ENCODE data around the gene TCERG1L.
"Not testable (repeated sequence)": the region's sequence is repeated elsewhere in the genome, so short reads cannot be mapped to it uniquely, and the experiment has no call there.

Gene TCERG1L

GRCh38 chr10:131110241-131110783, 201.2 kb downstream of the TCERG1L start:
- TF ChIP-seq CTCF (IDR thresholded peaks at IDR 0.05; ENCODE audit: insufficient read depth, low read length, poor library complexity, severe bottlenecking), result no peak

GRCh38 chr10:131109726-131110125, 201.8 kb downstream of the TCERG1L start:
- Histone ChIP-seq H3K36me3 (ENCODE audit: control insufficient read depth, insufficient read depth, low read length) (no peaks in the 10 kb centered on the region), H3K27me3 (replicated peaks; ENCODE audit: control insufficient read depth, insufficient read depth, low read length) (no peaks in the 10 kb centered on the region), H3K4me3 (replicated peaks; ENCODE audit: low read depth, low read length) (no peak overlapping the region)
- no peak for DNase-seq (ENCODE audit: extremely low read depth, insufficient read length)
- TF ChIP-seq CTCF (IDR thresholded peaks at IDR 0.05; ENCODE audit: insufficient read depth, low read length, poor library complexity, severe bottlenecking), result no peak

More at GRCh38 chr10:131110241-131110783, 201.2 kb downstream of the TCERG1L start:
- DNase-seq (ENCODE audit: extremely low read depth, insufficient read length), result no peak
- Histone ChIP-seq H3K4me3 (replicated peaks; ENCODE audit: low read depth, low read length) (no peak overlapping the region), H3K27me3 (replicated peaks; ENCODE audit: control insufficient read depth, insufficient read depth, low read length) (no peaks in the 10 kb centered on the region), H3K36me3 (ENCODE audit: control insufficient read depth, insufficient read depth, low read length) (no peaks in the 10 kb centered on the region)

DNA sequence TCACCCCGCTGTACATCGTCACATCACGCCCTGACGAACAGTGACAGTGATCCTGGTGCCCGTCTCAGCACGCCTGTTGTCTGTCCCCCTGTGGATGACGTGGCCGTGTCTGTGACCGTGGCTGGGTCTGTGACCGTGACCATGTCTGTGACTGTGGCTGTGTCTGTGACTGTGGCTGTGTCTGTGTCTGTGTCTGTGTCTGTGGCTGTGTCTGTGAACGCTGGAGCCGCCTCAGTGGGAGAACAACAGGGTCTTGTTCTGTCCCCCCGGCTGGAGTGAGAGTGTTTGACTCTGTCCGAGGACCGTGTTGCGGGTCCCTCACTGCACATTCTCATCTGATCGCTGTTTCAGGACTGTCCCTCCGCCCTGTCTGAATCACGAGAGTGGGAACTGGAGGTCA, 202.2 kb downstream of the TCERG1L start:
- no peaks in the 10 kb centered on the region for H3K27me3 ChIP-seq (replicated peaks; ENCODE audit: control insufficient read depth, insufficient read depth, low read length)
- no peak for DNase-seq (ENCODE audit: extremely low read depth, insufficient read length)
- no peak for TF ChIP-seq CTCF (IDR thresholded peaks at IDR 0.05; ENCODE audit: insufficient read depth, low read length, poor library complexity, severe bottlenecking)
- no peaks in the 10 kb centered on the region for H3K36me3 ChIP-seq (ENCODE audit: control insufficient read depth, insufficient read depth, low read length)
- no peak overlapping the region for H3K4me3 ChIP-seq (replicated peaks; ENCODE audit: low read depth, low read length)

DNA sequence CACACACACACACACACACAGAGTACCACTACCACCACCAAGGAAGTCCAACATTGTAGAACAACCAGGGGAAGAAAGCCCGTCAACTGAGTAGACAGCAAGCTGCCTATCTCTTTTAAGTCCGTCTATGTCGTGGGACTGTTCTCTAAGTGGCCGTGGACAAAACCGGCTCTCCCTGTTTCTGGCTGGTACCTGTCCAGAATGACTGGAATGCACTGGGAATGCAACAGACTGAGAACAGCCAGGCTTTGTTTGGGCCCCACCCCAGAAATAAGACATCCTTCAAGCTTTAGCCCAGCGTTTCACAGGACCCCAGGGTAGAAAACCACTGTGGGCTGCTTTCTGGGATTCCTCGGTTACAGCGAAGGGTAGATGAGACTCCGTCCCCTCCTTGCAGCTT, 203.6 kb downstream of the TCERG1L start:
- DNase-seq (ENCODE audit: extremely low read depth, insufficient read length), result no peak
- no peaks in the 10 kb centered on the region for H3K27me3 ChIP-seq (replicated peaks; ENCODE audit: control insufficient read depth, insufficient read depth, low read length)
- H3K4me3 ChIP-seq (replicated peaks; ENCODE audit: low read depth, low read length), result no peak overlapping the region
- TF ChIP-seq CTCF (IDR thresholded peaks at IDR 0.05; ENCODE audit: insufficient read depth, low read length, poor library complexity, severe bottlenecking), result no peak
- H3K36me3 ChIP-seq (ENCODE audit: control insufficient read depth, insufficient read depth, low read length), result no peaks in the 10 kb centered on the region

DNA sequence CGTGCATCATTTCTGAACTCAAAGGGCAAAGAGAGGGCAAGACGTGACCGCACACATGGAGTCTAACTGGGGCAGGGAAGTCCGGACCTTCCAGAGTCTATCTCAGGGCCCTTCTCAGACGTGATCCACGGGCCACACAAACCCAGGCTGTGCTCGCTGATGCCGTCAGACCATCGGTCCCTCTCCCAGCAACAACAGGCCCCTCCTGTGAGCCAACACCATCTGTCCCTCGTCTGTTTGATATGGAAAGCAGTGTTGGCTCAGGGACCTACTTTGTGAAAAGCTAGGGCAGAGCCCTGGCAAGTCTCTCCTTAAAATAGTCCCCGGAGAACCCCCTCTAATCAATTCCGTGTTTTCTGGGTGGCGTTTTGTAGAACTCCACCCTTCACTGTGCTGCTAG, 208.8 kb downstream of the TCERG1L start:
- H3K27me3 ChIP-seq (replicated peaks; ENCODE audit: control insufficient read depth, insufficient read depth, low read length), result no peaks in the 10 kb centered on the region
- DNase-seq (ENCODE audit: extremely low read depth, insufficient read length), result no peak
- H3K36me3 ChIP-seq (ENCODE audit: control insufficient read depth, insufficient read depth, low read length), result no peaks in the 10 kb centered on the region
- TF ChIP-seq CTCF (IDR thresholded peaks at IDR 0.05; ENCODE audit: insufficient read depth, low read length, poor library complexity, severe bottlenecking), result no peak
- no peak overlapping the region for H3K4me3 ChIP-seq (replicated peaks; ENCODE audit: low read depth, low read length)

- no peak overlapping the region for H3K4me3 ChIP-seq (replicated peaks; ENCODE audit: low read depth, low read length)
- no peaks in the 10 kb centered on the region for H3K36me3 ChIP-seq (ENCODE audit: control insufficient read depth, insufficient read depth, low read length)
- no peaks in the 10 kb centered on the region for H3K27me3 ChIP-seq (replicated peaks; ENCODE audit: control insufficient read depth, insufficient read depth, low read length)
- no peak for TF ChIP-seq CTCF (IDR thresholded peaks at IDR 0.05; ENCODE audit: insufficient read depth, low read length, poor library complexity, severe bottlenecking)
- no peak for DNase-seq (ENCODE audit: extremely low read depth, insufficient read length)
Measured at GRCh38 chr10:131102147-131102546, 209.4 kb downstream of the TCERG1L start.

DNA sequence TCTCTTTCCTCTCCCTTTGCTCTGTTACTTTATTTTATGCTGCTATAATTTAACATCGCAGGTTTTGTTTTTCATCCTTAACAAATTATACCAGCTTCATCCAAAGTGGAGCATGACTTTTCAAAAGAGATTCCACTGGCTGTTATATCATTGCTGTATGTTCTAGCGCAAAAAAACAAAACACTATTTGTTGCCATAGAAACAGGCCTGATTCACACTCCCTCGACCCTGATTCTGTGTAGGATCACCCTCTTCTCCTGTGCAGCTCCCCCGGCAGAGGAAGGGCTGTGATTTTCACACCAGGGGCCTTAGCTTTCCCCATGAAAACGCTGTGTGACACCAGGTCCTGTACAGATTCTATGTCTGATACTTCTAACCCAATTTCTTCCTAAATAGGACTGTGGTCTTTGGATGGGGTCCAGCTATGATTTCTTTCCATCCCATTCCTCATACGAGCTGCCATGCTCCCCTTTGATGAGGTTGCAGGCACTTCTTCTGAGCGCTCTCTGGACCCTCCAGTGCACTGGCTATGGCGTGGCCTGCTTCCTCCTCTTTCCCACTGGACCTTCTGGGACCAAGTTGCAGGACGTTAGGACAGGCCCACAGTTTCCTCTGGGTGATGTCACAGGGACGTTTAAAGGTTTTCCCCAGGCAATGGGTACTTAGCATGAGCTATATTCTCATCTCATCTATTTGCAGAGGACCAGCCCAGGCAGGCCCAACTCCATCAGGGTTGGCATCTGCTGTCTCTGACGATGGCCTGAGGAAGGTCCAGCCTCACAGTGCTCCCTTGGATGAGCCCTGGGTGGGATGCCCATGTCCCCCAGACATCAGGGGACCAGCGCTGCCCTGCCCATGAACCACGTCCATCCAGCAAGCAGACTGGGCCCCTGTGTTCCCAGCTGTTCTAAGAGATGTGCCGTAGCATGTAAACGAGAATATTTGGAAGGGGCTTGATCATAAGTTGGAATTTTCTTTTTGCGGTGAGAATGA, 210.8 kb downstream of the TCERG1L start:
- not testable (repeated sequence) for H3K27me3 ChIP-seq (replicated peaks; ENCODE audit: control insufficient read depth, insufficient read depth, low read length); DNase-seq (ENCODE audit: extremely low read depth, insufficient read length); H3K36me3 ChIP-seq (ENCODE audit: control insufficient read depth, insufficient read depth, low read length); H3K4me3 ChIP-seq (replicated peaks; ENCODE audit: low read depth, low read length)
